Right lobe of liver (tissue), 4 donors: ENCODE data around the gene RAB11FIP4.

ENCODE experiments used
- CTCF ChIP-seq, 4 donors: fragments of 200-600 bp in 3 of 4; fragments of 450-650 bp in 1 of 4; IDR thresholded peaks; one replicate each; pipeline versions ENCODE4 v1.5.1 to v1.8.0; 2016 to 2022; ENCODE audit warnings: antibody characterized with exemption in 4 of 4, mild to moderate bottlenecking in 2 of 4
- POLR2A ChIP-seq: fragments of 450-650 bp; IDR thresholded peaks from one replicate; pipeline ENCODE4 v1.6.1; 2017; ENCODE audit warnings: antibody characterized with exemption, mild to moderate bottlenecking
- donor health status: DM: no; HTN: no; CAD: no.
- donor health status: DM: no; HTN: no; CAD: no.
- donor health status: DM: no; HTN: yes; CAD: no.

DNA sequence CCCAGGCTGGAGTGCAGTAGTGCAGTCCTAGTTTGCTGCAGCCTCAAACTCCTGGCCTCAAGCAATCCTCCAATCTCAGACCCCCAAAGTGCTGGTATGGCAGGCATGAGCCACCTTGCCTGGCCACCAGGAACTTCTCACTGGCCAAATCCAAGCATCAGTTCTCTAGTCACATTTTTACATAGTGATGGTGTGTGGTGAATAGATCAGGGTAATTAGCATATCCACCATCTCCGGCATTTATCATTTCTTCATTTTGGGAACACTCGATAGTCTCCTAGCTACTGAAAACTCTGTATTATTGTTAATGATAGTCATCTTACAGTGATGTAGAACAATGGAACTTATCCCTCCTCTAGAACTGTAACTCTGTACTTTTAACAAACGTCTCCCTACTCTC, 58.3 kb downstream of the RAB11FIP4 start:
- no peak for TF ChIP-seq CTCF (IDR thresholded peaks at IDR 0.05)
- no peak for TF ChIP-seq POLR2A
